HepG2 (cell line): Measurements from ENCODE around the gene TMEM167B. TPM values are rescaled to one million over a fixed set of nuclear protein-coding genes. Genes with fewer than 3 reads are reported as not detected.

ENCODE experiments used
- ARID4A ChIP-seq: sonication (generic); formaldehyde crosslinking; IDR thresholded peaks from 2 replicates; pipeline ENCODE4 v1.5.0; 2020; ENCODE audit warnings: mild to moderate bottlenecking, missing genetic modification reagents, borderline replicate concordance
- ATRX ChIP-seq: sonication (generic); formaldehyde crosslinking; IDR thresholded peaks from 2 replicates; pipeline ENCODE4 v1.4.0; 2020; ENCODE audit warnings: missing genetic modification reagents, borderline replicate concordance
- CENPX ChIP-seq: sonication (generic); formaldehyde crosslinking; IDR thresholded peaks from 2 replicates; pipeline ENCODE4 v1.9.0; 2021; ENCODE audit warnings: mild to moderate bottlenecking, missing genetic modification reagents, moderate library complexity
- KDM1A ChIP-seq: IDR thresholded peaks from 2 replicates; pipeline ENCODE4 v1.6.1; 2016; ENCODE audit warnings: missing compliant biosample characterization
- MED13 ChIP-seq: sonication (generic); formaldehyde crosslinking; IDR thresholded peaks from 2 replicates; pipeline ENCODE4 v1.5.0; 2020; ENCODE audit warnings: missing genetic modification reagents
- NFKBIZ ChIP-seq: IDR thresholded peaks from 2 replicates; pipeline ENCODE4 v1.6.1; 2018; ENCODE audit warnings: missing genetic modification reagents, missing compliant biosample characterization
- PTBP1 ChIP-seq: fragments of 200-400 bp; formaldehyde crosslinking; IDR thresholded peaks from 2 replicates; pipeline ENCODE4 v1.6.1; 2018; ENCODE audit warnings: low read length, low read depth; ENCODE audit not compliant: poor library complexity, severe bottlenecking
- SNAI1 ChIP-seq: sonication (generic); formaldehyde crosslinking; IDR thresholded peaks from 2 replicates; pipeline ENCODE4 v1.5.0; 2020; ENCODE audit warnings: mild to moderate bottlenecking, missing genetic modification reagents, borderline replicate concordance
- SNAPC5 ChIP-seq: sonication (generic); formaldehyde crosslinking; IDR thresholded peaks from 2 replicates; pipeline ENCODE4 v1.8.1; 2023; ENCODE audit warnings: mild to moderate bottlenecking, missing genetic modification reagents, borderline replicate concordance
- SPEN ChIP-seq: sonication (generic); formaldehyde crosslinking; IDR thresholded peaks from 2 replicates; pipeline ENCODE4 v1.5.1; 2020; ENCODE audit warnings: low read depth, mild to moderate bottlenecking, missing genetic modification reagents
- TERF1 ChIP-seq: sonication (generic); formaldehyde crosslinking; IDR thresholded peaks from 2 replicates; pipeline ENCODE4 v1.8.0; 2022; ENCODE audit warnings: mild to moderate bottlenecking, missing genetic modification reagents, moderate library complexity
- TFAP4 ChIP-seq: sonication (generic); IDR thresholded peaks from 2 replicates; pipeline ENCODE4 v1.6.1; 2016; ENCODE audit warnings: low read depth, borderline replicate concordance
- TGIF2 ChIP-seq: IDR thresholded peaks from 2 replicates; pipeline ENCODE4 v1.6.1; 2016; ENCODE audit warnings: control low read depth, missing compliant biosample characterization
- THAP9 ChIP-seq: sonication (generic); formaldehyde crosslinking; IDR thresholded peaks from 2 replicates; pipeline ENCODE4; 2020; ENCODE audit warnings: missing genetic modification reagents, mild to moderate bottlenecking, borderline replicate concordance
- ZBTB3 ChIP-seq: sonication (generic); formaldehyde crosslinking; IDR thresholded peaks from 2 replicates; pipeline ENCODE4 v1.4.0; 2020; ENCODE audit warnings: low read depth, mild to moderate bottlenecking, moderate library complexity, missing genetic modification reagents, borderline replicate concordance
- ZEB1 ChIP-seq: IDR thresholded peaks from 2 replicates; pipeline ENCODE4 v1.6.1; 2012; ENCODE audit warnings: mild to moderate bottlenecking, low read depth, inconsistent platforms; ENCODE audit not compliant: insufficient replicate concordance
- ZNF17 ChIP-seq: sonication (generic); formaldehyde crosslinking; IDR thresholded peaks from 2 replicates; pipeline ENCODE4 v1.5.0; 2020; ENCODE audit warnings: mild to moderate bottlenecking, missing genetic modification reagents
- ZNF678 ChIP-seq: sonication (generic); formaldehyde crosslinking; IDR thresholded peaks from 2 replicates; pipeline ENCODE4 v1.4.0; 2020; ENCODE audit warnings: mild to moderate bottlenecking, missing genetic modification reagents
- ZNF766 ChIP-seq: sonication (generic); formaldehyde crosslinking; IDR thresholded peaks from 2 replicates; pipeline ENCODE4 v1.5.0; 2020; ENCODE audit warnings: missing genetic modification reagents, borderline replicate concordance
- ZNF792 ChIP-seq: IDR thresholded peaks from 2 replicates; pipeline ENCODE4 v1.6.1; 2016
- polyA plus RNA-seq, 8 experiments: library from polyadenylated mRNA; depleted of rRNA in 3 of 8; stranded (reverse) in 7 of 8; unstranded in 1 of 8; fragments of >200 nt; fragmentation: Illumina TruSeq in 4 of 8; extraction: Trizol in 4 of 8; gene quantifications; 2 replicates each; pipeline versions ENCODE4 v1.2.1 to v1.2.3, GENCODE V29; 2011 to 2016; ENCODE audit warnings: low read depth in 4 of 8, missing spikeins in 1 of 8, mixed read lengths in 1 of 8; ENCODE audit not compliant: insufficient read depth in 1 of 8
- total RNA-seq, 5 experiments: library from RNA; depleted of rRNA; stranded (reverse); fragments of >200 nt; fragmentation: Illumina TruSeq; extraction: Trizol; gene quantifications; 2 replicates each; pipeline ENCODE4 v1.2.3, GENCODE V29; 2016; ENCODE audit warnings: low read depth in 1 of 5

The TMEM167B gene
- total and polyA plus RNA-seq, 2 of the 13 experiments (the other 11 are each of a cell fraction or from before 2014, with no cell fraction given), result 9.5 to 22.4 TPM

GRCh38 chr1:109089242-109090015 lies 1.1 kb upstream of the TMEM167B start (continued):
- no peak for TF ChIP-seq THAP9 (CRISPR knock-in tag)
- TF ChIP-seq ZNF766, result 0 out of 2 replicates have a peak, but pooled peaks have one; percentile 32
- TF ChIP-seq MED13 (CRISPR knock-in tag), result no peak
- TF ChIP-seq NFKBIZ (CRISPR knock-in tag), result no peak
- TF ChIP-seq SNAPC5 (CRISPR knock-in tag), result no peak
- TF ChIP-seq ZBTB3 (CRISPR knock-in tag), result no peak
- no peak for TF ChIP-seq ZNF17 (CRISPR knock-in tag)
- peak; percentile 68; the same call in 1 of the 2 replicates for TF ChIP-seq KDM1A (CRISPR knock-in tag)
- 0 out of 2 replicates have a peak, but pooled peaks have one; percentile 7 for TF ChIP-seq TFAP4
- no peak for TF ChIP-seq ATRX (CRISPR knock-in tag)
- peak; percentile 51 for TF ChIP-seq ZEB1
- no peak for TF ChIP-seq CENPX
- TF ChIP-seq TGIF2 (CRISPR knock-in tag), result no peak; the same call in 1 of the 2 replicates
- 0 out of 2 replicates have a peak, but pooled peaks have one; percentile 49 for TF ChIP-seq ZNF792 (CRISPR knock-in tag)
- TF ChIP-seq SNAI1, result no peak
- TF ChIP-seq ZNF678 (CRISPR knock-in tag), result no peak
- no peak for TF ChIP-seq PTBP1
- TF ChIP-seq TERF1 (CRISPR knock-in tag), result no peak
- TF ChIP-seq ARID4A, result peak; percentile 47; the same call in 1 of the 2 replicates
- peak; percentile 44; the same call in 1 of the 2 replicates for TF ChIP-seq SPEN (CRISPR knock-in tag)
